ENCODE measurements around the gene BABAM1.

The BABAM1 gene

GRCh38 chr19:17259118-17259780 lies 8.0 kb upstream of the BABAM1 start:
- DNase-seq (ENCODE audit: low spot score): no peak
- H3K27ac ChIP-seq: no peak overlapping the region
- ChIA-PET CTCF (interaction anchor here (0.6 to 0.7 kb wide), 2 partner anchors 11 to 1020 kb away, joined by 3 to 5 read pairs; no protein-coding TSS in a partner anchor), POLR2A (ENCODE audit: low non-redundant PET) (no interaction called here)
- TF ChIP-seq, protein P1, sequence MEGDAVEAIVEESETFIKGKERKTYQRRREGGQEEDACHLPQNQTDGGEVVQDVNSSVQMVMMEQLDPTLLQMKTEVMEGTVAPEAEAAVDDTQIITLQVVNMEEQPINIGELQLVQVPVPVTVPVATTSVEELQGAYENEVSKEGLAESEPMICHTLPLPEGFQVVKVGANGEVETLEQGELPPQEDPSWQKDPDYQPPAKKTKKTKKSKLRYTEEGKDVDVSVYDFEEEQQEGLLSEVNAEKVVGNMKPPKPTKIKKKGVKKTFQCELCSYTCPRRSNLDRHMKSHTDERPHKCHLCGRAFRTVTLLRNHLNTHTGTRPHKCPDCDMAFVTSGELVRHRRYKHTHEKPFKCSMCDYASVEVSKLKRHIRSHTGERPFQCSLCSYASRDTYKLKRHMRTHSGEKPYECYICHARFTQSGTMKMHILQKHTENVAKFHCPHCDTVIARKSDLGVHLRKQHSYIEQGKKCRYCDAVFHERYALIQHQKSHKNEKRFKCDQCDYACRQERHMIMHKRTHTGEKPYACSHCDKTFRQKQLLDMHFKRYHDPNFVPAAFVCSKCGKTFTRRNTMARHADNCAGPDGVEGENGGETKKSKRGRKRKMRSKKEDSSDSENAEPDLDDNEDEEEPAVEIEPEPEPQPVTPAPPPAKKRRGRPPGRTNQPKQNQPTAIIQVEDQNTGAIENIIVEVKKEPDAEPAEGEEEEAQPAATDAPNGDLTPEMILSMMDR (conservative IDR thresholded peaks at IDR 0.05; ENCODE audit: low read depth): no peak

DNA sequence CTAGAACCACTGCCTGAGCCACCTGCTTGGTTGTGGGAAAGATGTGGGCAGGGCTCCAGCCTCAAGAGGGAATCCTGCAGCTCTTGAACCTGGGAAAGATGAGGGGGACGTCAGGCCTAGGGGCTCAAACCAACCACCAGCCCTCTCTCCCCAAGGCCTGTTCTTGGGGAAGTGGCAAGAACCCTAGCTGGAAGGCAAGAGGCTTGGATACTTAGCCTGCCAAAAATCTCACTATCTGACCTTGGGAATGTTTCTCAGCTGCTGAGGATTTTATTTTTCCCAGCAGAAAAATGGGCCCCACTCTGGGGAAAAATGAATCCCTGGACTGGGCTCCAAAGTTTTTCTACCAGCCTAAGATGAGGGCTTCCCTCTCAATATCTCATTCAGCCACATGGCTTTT lies 7.3 kb upstream of the BABAM1 start:
- POLR2A ChIA-PET (ENCODE audit: low non-redundant PET): no interaction called here

DNA sequence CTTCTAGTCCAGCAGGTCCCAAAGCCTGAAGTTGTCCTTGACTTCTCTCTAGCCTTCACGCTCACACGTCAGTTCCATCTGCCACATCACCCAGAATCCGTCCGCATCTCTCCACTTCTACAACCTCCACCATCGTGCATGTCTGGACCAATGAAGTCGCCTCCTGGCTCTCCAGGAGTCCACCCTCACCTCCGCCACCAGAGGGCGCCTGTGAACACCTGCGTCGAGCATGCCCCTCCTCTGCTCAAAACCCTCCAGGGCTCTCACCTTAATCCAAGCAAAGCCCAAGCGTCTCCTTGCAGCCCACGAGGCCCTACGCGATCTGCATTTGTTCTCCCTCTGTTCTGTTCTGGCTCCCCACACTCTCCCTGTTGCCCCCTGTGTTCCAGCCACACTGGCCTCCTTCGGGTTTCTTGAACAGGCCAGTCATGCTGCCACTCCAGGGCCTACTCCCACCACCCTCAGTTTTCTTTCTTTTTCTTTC lies 6.4 kb upstream of the BABAM1 start:
- TF ChIP-seq, protein P1 (conservative IDR thresholded peaks at IDR 0.05; ENCODE audit: low read depth): peak; percentile 99
- ChIA-PET CTCF (interaction anchor here (0.6 to 1.7 kb wide), 9 partner anchors 8 to 100 kb away, joined by 3 to 15 read pairs (median 5); partner anchors contain the start of gene ANKLE1), POLR2A (ENCODE audit: low non-redundant PET) (interaction anchor here (0.6 kb wide), 1 partner anchor 38 kb away, joined by 4 read pairs; no protein-coding TSS in a partner anchor)
- peak; percentile 94 for DNase-seq (ENCODE audit: low spot score)
- peak overlapping the region; percentile 52 for H3K27ac ChIP-seq

More for the DNA sequence above, 7.3 kb upstream of the BABAM1 start:
- TF ChIP-seq, protein P1 (conservative IDR thresholded peaks at IDR 0.05; ENCODE audit: low read depth): no peak
- no peak for DNase-seq (ENCODE audit: low spot score)
- CTCF ChIA-PET: interaction anchor here (0.5 to 1.7 kb wide), 8 partner anchors 7 to 101 kb away, joined by 3 to 15 read pairs (median 8); partner anchors contain the start of gene ANKLE1
- H3K27ac ChIP-seq: no peak overlapping the region

DNA sequence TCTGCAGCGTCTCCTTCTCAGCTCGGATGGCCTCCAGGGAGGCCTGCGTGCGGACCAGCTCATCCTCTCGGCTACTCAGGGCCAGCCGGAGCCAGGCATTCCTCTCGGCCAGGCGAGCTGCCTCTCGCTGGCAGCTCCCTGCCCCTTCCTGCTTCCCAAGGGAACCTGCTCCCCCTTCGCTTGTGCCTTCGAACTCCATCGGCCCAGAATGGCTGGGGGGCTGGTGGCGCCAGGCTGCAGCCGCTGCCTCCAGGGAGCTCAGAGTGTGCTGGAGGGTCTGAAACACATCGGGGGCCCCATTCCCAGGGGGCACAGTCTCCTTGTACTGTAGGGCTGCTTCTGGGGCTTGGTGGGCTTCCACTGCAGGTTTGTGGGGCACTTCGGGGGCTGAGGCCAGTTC lies 4.7 kb upstream of the BABAM1 start:
- CTCF ChIA-PET: no interaction called here
- POLR2A ChIA-PET (ENCODE audit: low non-redundant PET): no interaction called here
- H3K27ac ChIP-seq: peak overlapping the region; percentile 16; the same call in 1 of the 2 replicates
- TF ChIP-seq, protein P1 (conservative IDR thresholded peaks at IDR 0.05; ENCODE audit: low read depth): no peak
- DNase-seq (ENCODE audit: low spot score): no peak

GRCh38 chr19:17263712-17264640 lies 3.3 kb upstream of the BABAM1 start:
- TF ChIP-seq, protein P1 (conservative IDR thresholded peaks at IDR 0.05; ENCODE audit: low read depth): no peak
- ChIA-PET POLR2A (ENCODE audit: low non-redundant PET) (interaction anchor here (0.5 kb wide), 1 partner anchor 570 kb away, joined by 4 read pairs; no protein-coding TSS in a partner anchor), CTCF (interaction anchor here (0.6 to 0.7 kb wide), 2 partner anchors 19 to 128 kb away, joined by 4 read pairs; no protein-coding TSS in a partner anchor)
- no peak for DNase-seq (ENCODE audit: low spot score)
- no peak overlapping the region for H3K27ac ChIP-seq

DNA sequence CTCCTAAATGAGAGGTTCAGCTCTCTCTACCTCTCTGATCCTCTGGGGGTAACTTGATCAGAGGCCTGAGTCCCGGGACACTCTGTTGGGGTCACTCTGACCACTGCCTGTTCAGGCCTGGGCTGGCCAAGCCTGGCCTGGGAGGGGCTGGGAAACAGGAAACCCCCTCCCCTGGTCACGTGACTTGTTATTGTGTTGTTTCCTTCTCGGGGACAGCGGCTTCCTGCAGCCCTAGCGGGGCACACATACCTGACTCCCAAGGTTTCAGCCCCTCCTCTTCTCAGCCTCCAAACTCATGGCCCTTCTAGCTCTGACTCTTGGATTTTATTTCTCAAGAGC lies 2.6 kb upstream of the BABAM1 start, which contains the start of gene USHBP1:
USHBP1 (minus strand) TSS at position 105 of the 339 bp plus-strand sequence. CDS start 446 bp downstream, outside the sequence.
- CTCF ChIA-PET: interaction anchor here (0.7 kb wide), 1 partner anchor 19 kb away, joined by 4 read pairs; no protein-coding TSS in a partner anchor
- DNase-seq (ENCODE audit: low spot score): no peak
- POLR2A ChIA-PET (ENCODE audit: low non-redundant PET): no interaction called here
- peak within 1 kb of the TSS; percentile 74 for H3K27ac ChIP-seq
- TF ChIP-seq, protein P1 (conservative IDR thresholded peaks at IDR 0.05; ENCODE audit: low read depth): no peak

Measured in RWPE1 (cell line).